Right lobe of liver (tissue), 6 donors: ENCODE data around the gene LTBP1. TPM values are rescaled to one million over a fixed set of nuclear protein-coding genes. Genes with fewer than 3 reads are reported as not detected.
"Not testable (repeated sequence)": the region's sequence is repeated elsewhere in the genome, so short reads cannot be mapped to it uniquely, and the experiment has no call there.

Source experiments
- ATAC-seq, 4 donors: fragments of 200-7000 bp; cut with Tn5 transposase; one replicate each; pipeline ENCODE4 v1.9.1; 2020; ENCODE audit warnings: mild to moderate bottlenecking in 4 of 4, moderate library complexity in 4 of 4
- DNase-seq, 3 donors: peaks; one replicate each; pipeline ENCODE4 v3.0.0-alpha.2; 2020
- H3K27ac ChIP-seq, 3 donors: fragments of 200-600 bp; one replicate each; pipeline ENCODE4 v1.8.0; 2022
- H3K27me3 ChIP-seq, 2 donors: fragments of 200-600 bp; one replicate each; pipeline ENCODE4 v1.8.0; 2022
- H3K36me3 ChIP-seq, 4 donors: fragments of 200-600 bp; sonication (generic) in 1 of 4; one replicate each; pipeline versions ENCODE4 v1.5.1 to v1.8.0; 2017 to 2022; ENCODE audit warnings: control low read depth in 1 of 4
- H3K4me1 ChIP-seq, 4 donors: fragments of 200-600 bp; sonication (generic) in 1 of 4; one replicate each; pipeline versions ENCODE4 v1.5.1 to v1.8.0; 2017 to 2022; ENCODE audit warnings: control low read depth in 1 of 4
- H3K4me3 ChIP-seq, 3 donors: fragments of 200-600 bp; one replicate each; pipeline ENCODE4 v1.8.0; 2022
- H3K9me3 ChIP-seq, 4 donors: fragments of 200-600 bp; sonication (generic) in 1 of 4; one replicate each; pipeline versions ENCODE4 v1.5.1 to v1.8.0; 2017 to 2022; ENCODE audit warnings: control low read depth in 1 of 4
- CTCF ChIP-seq, 4 donors: fragments of 200-600 bp in 3 of 4; fragments of 450-650 bp in 1 of 4; IDR thresholded peaks; one replicate each; pipeline versions ENCODE4 v1.5.1 to v1.8.0; 2016 to 2022; ENCODE audit warnings: antibody characterized with exemption in 4 of 4, mild to moderate bottlenecking in 2 of 4
- POLR2A ChIP-seq: fragments of 450-650 bp; IDR thresholded peaks from one replicate; pipeline ENCODE4 v1.6.1; 2017; ENCODE audit warnings: antibody characterized with exemption, mild to moderate bottlenecking
- WGBS: methylation state at CpG from one replicate; pipeline ENCODE4 v1.1.6; 2018; ENCODE audit warnings: low coverage, low lambda C conversion rate; ENCODE audit not compliant: insufficient coverage; ENCODE audit errors: missing lambda C conversion rate; 5-methylcytosine and 5-hydroxymethylcytosine counted together
- intact Hi-C, 2 donors: fragments of 100-400 bp; cut with DNase I; formaldehyde crosslinking; loops; one replicate each; pipeline versions ENCODE4 v1.11.2 to v1.14.1; 2022
- total RNA-seq, 6 experiments: library from RNA; depleted of rRNA in 2 of 6; stranded (reverse); fragments of >200 nt in 2 of 6; fragmentation: NEBNext Ultra II Directional in 3 of 6; extraction: Animal tissue kit (Norgen Biotek cat#: 25700) in 3 of 6; gene quantifications; one replicate each; pipeline versions ENCODE4 v1.1.0 to v1.2.4, GENCODE V29; 2016 to 2023
- donor health status: DM: no; HTN: yes; CAD: no.
- donor health status: DM: no; HTN: no; CAD: no.
- donor health status: DM: no; HTN: no; CAD: no.
- donor health status: DM: no; HTN: yes; CAD: no.
- donor health status: DM: no; HTN: yes; CAD: no.

LTBP1 gene
- total RNA-seq, 6 experiments from 2014 or later, result 5.4 to 14.2 (median 9.1) TPM

GRCh38 chr2:33383855-33384598 lies 437.3 kb downstream of the LTBP1 start:
- Histone ChIP-seq H3K9me3 (no peaks in the 10 kb centered on the region), H3K27me3 (no peaks in the 10 kb centered on the region), H3K27ac (no peak overlapping the region), H3K4me1 (no peaks in the 10 kb centered on the region), H3K36me3 (no peaks in the 10 kb centered on the region), H3K4me3 (no peak overlapping the region)
- TF ChIP-seq POLR2A, result no peak
- ATAC-seq (no peak), DNase-seq (no peak)
- intact Hi-C loops, result no loop called here
- WGBS, result 88% methylated on average over 7 of the region's 8 CpGs

DNA sequence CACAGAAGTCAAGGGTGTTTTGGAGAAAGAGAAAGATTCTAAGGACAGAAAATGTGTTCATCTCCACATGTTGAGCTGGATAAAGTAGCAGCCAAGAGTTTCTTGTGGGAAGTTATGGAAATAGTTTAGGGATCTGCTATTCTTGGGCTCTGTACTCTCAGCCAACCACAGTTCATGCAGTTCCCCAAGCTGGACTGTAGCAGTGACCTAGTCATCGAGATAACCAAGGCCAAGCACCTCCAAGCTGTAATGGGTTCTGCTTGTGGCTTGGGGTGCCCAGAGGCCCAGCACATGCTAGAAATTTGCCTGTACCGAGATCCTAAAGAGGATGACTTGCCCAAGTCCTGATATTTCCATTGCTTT lies 437.8 kb downstream of the LTBP1 start:
- H3K4me3 ChIP-seq, result no peak overlapping the region
- WGBS, result 83% methylated on average over 1 of the region's 2 CpGs
- no peaks in the 10 kb centered on the region for H3K27me3 ChIP-seq
- DNase-seq (no peak), ATAC-seq (no peak)
- no peaks in the 10 kb centered on the region for H3K36me3 ChIP-seq
- no peak overlapping the region for H3K27ac ChIP-seq
- intact Hi-C loops, result no loop called here
- H3K9me3 ChIP-seq, result no peaks in the 10 kb centered on the region
- no peaks in the 10 kb centered on the region for H3K4me1 ChIP-seq
- TF ChIP-seq POLR2A, result no peak
- no peak for TF ChIP-seq CTCF (IDR thresholded peaks at IDR 0.05)

GRCh38 chr2:33388996-33389395 lies 442.2 kb downstream of the LTBP1 start:
- intact Hi-C loops, result no loop called here
- no peaks in the 10 kb centered on the region for H3K36me3 ChIP-seq

GRCh38 chr2:33389695-33390094 lies 442.9 kb downstream of the LTBP1 start:
- H3K4me1 ChIP-seq, ATAC-seq, intact Hi-C loops, H3K27ac ChIP-seq, H3K4me3 ChIP-seq, H3K27me3 ChIP-seq, H3K36me3 ChIP-seq, DNase-seq, H3K9me3 ChIP-seq: not testable (repeated sequence)
- 50% methylated on average over 2 of the region's 6 CpGs for WGBS

More at GRCh38 chr2:33388996-33389395, 442.2 kb downstream of the LTBP1 start:
- TF ChIP-seq POLR2A (no peak), CTCF (IDR thresholded peaks at IDR 0.05) (no peak)
- no peak for ATAC-seq
- Histone ChIP-seq H3K9me3 (no peaks in the 10 kb centered on the region), H3K27ac (no peak overlapping the region), H3K4me3 (no peak overlapping the region), H3K27me3 (no peaks in the 10 kb centered on the region), H3K4me1 (no peaks in the 10 kb centered on the region)
- no peak for DNase-seq
- WGBS, result 96% methylated on average over 5 of the region's 14 CpGs

DNA sequence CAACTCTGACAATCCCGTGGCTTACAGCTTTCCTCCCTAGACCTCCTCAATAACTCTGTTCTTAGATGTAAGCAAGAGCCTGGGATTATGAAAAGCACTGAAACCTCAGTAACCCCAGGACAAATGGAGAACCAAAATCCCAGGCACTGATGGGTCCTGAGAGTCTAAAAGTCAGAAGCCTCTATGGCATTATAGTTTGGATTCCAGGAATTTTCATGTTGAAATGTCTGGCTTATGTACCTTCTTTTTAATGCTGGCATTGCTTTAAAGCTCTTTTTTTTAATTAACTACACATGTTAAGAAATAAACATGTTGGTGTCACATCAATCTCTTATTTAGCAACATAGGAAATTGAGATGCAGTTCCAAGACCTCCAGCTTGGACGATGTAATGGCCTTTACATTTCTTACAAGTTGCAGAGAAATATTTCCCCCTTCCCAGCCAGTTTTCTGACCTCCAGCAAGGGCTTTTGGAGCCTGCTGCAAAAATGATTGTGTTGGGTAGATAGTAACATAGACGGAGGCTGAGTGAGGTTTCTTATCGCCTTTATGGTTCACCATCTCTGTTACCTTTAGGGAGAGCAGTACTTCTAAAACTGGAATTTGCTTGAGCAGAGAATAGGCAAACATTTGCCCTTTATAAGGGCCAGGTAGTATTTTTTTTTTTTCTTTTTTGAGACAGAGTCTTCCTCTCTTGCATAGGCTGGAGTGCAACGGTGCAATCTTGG lies 444.9 kb downstream of the LTBP1 start:
- no peak for ATAC-seq
- H3K4me1 ChIP-seq, result no peaks in the 10 kb centered on the region
- 75% methylated on average over 5 of the region's 5 CpGs for WGBS
- TF ChIP-seq CTCF (IDR thresholded peaks at IDR 0.05), result no peak
- no peak for TF ChIP-seq POLR2A
- intact Hi-C loops, result no loop called here
- no peaks in the 10 kb centered on the region for H3K9me3 ChIP-seq
- no peak overlapping the region for H3K27ac ChIP-seq
- DNase-seq, result no peak
- no peaks in the 10 kb centered on the region for H3K36me3 ChIP-seq
- H3K4me3 ChIP-seq, result no peak overlapping the region
- no peaks in the 10 kb centered on the region for H3K27me3 ChIP-seq
